Measurements from ENCODE around the gene ICAM5.
A peak's percentile ranks its signal among the peaks of the same experiment; 100 is the strongest.
"Not testable (repeated sequence)": the region's sequence is repeated elsewhere in the genome, so short reads cannot be mapped to it uniquely, and the experiment has no call there.

ICAM5 gene, protein sequence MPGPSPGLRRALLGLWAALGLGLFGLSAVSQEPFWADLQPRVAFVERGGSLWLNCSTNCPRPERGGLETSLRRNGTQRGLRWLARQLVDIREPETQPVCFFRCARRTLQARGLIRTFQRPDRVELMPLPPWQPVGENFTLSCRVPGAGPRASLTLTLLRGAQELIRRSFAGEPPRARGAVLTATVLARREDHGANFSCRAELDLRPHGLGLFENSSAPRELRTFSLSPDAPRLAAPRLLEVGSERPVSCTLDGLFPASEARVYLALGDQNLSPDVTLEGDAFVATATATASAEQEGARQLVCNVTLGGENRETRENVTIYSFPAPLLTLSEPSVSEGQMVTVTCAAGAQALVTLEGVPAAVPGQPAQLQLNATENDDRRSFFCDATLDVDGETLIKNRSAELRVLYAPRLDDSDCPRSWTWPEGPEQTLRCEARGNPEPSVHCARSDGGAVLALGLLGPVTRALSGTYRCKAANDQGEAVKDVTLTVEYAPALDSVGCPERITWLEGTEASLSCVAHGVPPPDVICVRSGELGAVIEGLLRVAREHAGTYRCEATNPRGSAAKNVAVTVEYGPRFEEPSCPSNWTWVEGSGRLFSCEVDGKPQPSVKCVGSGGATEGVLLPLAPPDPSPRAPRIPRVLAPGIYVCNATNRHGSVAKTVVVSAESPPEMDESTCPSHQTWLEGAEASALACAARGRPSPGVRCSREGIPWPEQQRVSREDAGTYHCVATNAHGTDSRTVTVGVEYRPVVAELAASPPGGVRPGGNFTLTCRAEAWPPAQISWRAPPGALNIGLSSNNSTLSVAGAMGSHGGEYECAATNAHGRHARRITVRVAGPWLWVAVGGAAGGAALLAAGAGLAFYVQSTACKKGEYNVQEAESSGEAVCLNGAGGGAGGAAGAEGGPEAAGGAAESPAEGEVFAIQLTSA

DNA sequence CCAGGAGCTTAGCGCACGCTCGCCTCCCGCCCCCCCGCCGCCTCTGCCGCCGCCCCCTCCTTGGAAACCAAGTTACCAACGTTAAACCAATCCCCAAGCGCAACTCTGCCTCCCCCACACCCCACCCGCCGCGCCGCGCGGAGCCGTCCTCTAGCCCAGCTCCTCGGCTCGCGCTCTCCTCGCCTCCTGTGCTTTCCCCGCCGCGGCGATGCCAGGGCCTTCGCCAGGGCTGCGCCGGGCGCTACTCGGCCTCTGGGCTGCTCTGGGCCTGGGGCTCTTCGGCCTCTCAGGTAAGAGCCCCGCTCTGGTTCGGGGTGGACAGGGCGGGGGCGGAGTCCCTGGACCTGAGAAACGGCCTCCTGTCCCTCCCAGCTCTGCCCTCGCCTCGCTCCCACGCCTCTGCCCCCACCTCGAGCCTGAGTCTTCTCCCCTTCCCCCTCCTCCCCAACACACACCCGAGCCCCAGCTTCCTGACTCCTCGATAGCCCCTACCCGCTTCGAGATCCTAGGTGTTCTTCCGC is at the start of gene ICAM5:
ICAM5 (plus strand) TSS at position 117 of the 521 bp plus-strand sequence; CDS start at position 209, 92 bp downstream.
- Histone ChIP-seq H3K4me1 (ENCODE audit: control insufficient read depth in 1 of 2, insufficient read depth in 1 of 2, low read depth in 1 of 2, low read length in 1 of 2) (peaks cover 74 to 87% of the 10 kb centered on the region in 2 experiments), H3K27me3 (peaks cover 80% of the 10 kb centered on the region)

DNA sequence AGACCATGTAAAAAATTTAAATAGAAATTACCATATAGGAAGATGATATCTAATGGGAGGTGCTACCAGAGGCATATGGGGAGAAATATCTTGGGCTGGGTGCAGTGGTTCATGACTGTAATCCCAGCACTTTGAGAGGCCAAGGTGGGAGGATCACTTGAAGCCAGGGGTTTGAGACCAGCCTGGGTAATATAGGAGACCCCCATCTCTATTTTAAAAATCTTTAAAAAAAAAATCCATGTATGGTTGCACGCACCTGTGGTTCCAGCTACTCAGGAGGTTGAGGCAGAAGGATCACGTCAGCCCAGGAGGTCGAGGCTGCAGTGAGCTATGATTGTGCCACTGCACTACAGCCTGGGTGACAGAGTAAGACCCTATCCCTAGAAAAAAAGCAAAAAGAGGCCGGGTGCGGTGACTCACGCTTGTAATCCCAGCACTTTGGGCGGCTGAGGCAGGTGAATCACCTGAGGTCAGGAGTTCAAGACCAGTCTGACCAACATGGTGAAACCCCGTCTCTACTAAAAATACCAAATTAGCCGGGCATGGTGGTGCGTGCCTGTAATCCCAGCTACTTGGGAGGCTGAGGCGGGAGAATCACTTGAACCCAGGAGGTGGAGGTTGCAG is 47.8 kb upstream of the ICAM5 start:
- H3K27ac ChIP-seq; H3K9me3 ChIP-seq; H3K4me3 ChIP-seq (ENCODE audit: low read depth in 1 of 2, low read length in 1 of 2); H3K36me3 ChIP-seq; H3K4me1 ChIP-seq (ENCODE audit: control insufficient read depth in 1 of 2, insufficient read depth in 1 of 2, low read depth in 1 of 2, low read length in 1 of 2); H3K27me3 ChIP-seq: not testable (repeated sequence)

More for the DNA sequence above, at the start of gene ICAM5:
- peaks cover 5% of the 10 kb centered on the region for H3K9me3 ChIP-seq
- H3K36me3 ChIP-seq: peaks cover 14% of the 10 kb centered on the region
- H3K27ac ChIP-seq: no peak within 1 kb of the TSS
- H3K4me3 ChIP-seq (ENCODE audit: low read depth in 1 of 2, low read length in 1 of 2): peak within 1 kb of the TSS; percentile 46 to 64
- TF ChIP-seq, protein P1, sequence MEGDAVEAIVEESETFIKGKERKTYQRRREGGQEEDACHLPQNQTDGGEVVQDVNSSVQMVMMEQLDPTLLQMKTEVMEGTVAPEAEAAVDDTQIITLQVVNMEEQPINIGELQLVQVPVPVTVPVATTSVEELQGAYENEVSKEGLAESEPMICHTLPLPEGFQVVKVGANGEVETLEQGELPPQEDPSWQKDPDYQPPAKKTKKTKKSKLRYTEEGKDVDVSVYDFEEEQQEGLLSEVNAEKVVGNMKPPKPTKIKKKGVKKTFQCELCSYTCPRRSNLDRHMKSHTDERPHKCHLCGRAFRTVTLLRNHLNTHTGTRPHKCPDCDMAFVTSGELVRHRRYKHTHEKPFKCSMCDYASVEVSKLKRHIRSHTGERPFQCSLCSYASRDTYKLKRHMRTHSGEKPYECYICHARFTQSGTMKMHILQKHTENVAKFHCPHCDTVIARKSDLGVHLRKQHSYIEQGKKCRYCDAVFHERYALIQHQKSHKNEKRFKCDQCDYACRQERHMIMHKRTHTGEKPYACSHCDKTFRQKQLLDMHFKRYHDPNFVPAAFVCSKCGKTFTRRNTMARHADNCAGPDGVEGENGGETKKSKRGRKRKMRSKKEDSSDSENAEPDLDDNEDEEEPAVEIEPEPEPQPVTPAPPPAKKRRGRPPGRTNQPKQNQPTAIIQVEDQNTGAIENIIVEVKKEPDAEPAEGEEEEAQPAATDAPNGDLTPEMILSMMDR (IDR thresholded peaks at IDR 0.05): no peak

DNA sequence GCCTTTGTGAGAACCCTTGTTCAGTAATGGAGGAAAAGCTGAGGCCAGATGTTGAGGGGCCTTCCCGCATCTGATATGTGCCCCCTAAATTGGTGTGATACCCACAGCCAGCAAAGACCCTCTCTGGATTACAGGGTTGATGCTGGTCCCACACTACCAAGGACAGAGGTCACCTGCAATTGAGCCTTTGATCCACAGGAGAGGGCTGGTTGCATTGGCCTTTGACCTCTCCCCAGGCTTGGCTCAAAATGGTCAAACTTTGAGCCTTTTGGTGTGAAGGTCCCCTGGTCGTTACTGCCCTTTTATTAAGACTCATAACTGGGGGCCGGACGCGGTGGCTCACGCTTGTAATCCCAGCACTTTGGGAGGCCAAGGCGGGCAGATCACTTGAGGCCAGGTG is 46.1 kb upstream of the ICAM5 start:
- Histone ChIP-seq H3K4me3 (ENCODE audit: low read depth in 1 of 2, low read length in 1 of 2) (no peak overlapping the region), H3K27me3 (no peaks in the 10 kb centered on the region), H3K9me3 (no peaks in the 10 kb centered on the region), H3K27ac (no peak overlapping the region), H3K4me1 (ENCODE audit: control insufficient read depth in 1 of 2, insufficient read depth in 1 of 2, low read depth in 1 of 2, low read length in 1 of 2) (no peaks in the 10 kb centered on the region), H3K36me3 (no peaks in the 10 kb centered on the region)
- TF ChIP-seq, protein P1 (IDR thresholded peaks at IDR 0.05): no peak

DNA sequence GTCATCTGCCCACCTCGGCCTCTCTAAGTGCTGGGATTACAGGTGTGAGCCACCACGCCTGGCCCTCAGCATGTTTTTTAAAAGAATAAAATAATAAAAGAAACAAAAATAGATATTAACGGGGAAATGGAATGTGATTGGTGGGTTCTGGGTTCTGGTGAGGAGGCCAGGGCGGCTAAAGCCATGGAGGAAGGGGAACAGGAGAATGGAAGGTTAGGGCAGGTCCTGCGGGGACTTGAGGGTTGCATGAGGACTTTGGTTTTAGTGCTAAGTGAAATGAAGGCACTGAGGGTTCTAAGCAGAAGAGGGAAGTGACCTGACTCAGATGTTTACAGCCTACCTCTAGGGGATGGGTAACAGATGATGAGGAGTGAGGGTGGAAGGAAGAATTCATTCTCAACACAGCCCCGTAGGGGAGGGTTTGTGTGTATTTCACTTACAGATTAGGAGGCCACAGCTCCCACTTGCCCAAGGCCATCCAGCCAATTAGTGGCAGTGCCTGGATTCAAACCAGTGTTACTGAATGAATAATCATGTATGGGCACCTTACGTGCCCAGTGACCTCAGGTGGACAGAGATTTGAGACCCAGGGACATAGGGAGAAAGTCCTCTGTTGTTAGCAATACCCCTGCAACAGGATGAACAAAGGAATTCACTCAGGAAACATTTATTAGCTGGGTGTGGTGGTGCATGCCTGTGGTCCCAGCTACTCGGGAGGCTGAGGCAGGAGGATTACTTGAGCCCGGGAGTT is 44.4 kb upstream of the ICAM5 start:
- no peak overlapping the region for H3K4me3 ChIP-seq (ENCODE audit: low read depth in 1 of 2, low read length in 1 of 2)
- H3K27ac ChIP-seq: no peak overlapping the region
- H3K4me1 ChIP-seq (ENCODE audit: control insufficient read depth in 1 of 2, insufficient read depth in 1 of 2, low read depth in 1 of 2, low read length in 1 of 2): no peaks in the 10 kb centered on the region
- H3K9me3 ChIP-seq: no peaks in the 10 kb centered on the region
- no peaks in the 10 kb centered on the region for H3K27me3 ChIP-seq
- TF ChIP-seq, protein P1 (IDR thresholded peaks at IDR 0.05): no peak
- H3K36me3 ChIP-seq: no peaks in the 10 kb centered on the region

DNA sequence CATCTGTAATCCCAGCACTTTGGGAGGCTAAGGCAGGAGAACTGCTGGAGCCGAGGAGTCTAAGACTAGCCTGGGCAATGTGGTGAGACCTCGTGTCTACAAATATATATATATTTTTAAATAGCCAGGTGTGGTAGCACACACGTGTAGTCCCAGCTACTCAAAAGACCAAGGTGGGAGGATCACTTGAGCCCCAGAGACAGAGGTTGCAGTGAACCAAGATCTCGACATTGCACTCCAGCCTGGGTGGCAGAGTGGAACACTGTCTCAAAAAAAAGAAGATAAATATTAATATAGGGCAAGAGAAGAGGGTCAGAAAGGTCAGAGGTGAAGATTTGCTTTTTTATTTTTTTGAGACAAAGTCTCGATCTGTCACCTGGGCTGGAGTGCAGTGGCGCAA is 43.2 kb upstream of the ICAM5 start:
- Histone ChIP-seq H3K4me3 (ENCODE audit: low read depth in 1 of 2, low read length in 1 of 2) (no peak overlapping the region), H3K4me1 (ENCODE audit: control insufficient read depth in 1 of 2, insufficient read depth in 1 of 2, low read depth in 1 of 2, low read length in 1 of 2) (peaks cover 0 to 5% of the 10 kb centered on the region in 2 experiments), H3K27ac (no peak overlapping the region), H3K36me3 (no peaks in the 10 kb centered on the region), H3K9me3 (no peaks in the 10 kb centered on the region), H3K27me3 (no peaks in the 10 kb centered on the region)
- TF ChIP-seq, protein P1 (IDR thresholded peaks at IDR 0.05): no peak

Measured in neutrophil (primary cell).